IgD-negative memory B cell (primary cell): ENCODE data around the gene USP43. TPM values are rescaled to one million over a fixed set of nuclear protein-coding genes. Genes with fewer than 3 reads are reported as not detected.
"Not testable (repeated sequence)": the region's sequence is repeated elsewhere in the genome, so short reads cannot be mapped to it uniquely, and the experiment has no call there.

Experiments
- H3K27ac Mint-ChIP-seq, 3 donors: one replicate each; pipeline ENCODE4 v1.8.0; 2020 to 2022; ENCODE audit warnings: mild to moderate bottlenecking in 3 of 3, mixed read lengths in 3 of 3, moderate library complexity in 1 of 3
- H3K27me3 Mint-ChIP-seq: one replicate; pipeline ENCODE4 v1.8.0; 2021; ENCODE audit warnings: mixed read lengths
- H3K36me3 Mint-ChIP-seq: one replicate; pipeline ENCODE4 v1.8.0; 2020; ENCODE audit warnings: mild to moderate bottlenecking, mixed read lengths
- H3K4me1 Mint-ChIP-seq, 3 donors: one replicate each; pipeline ENCODE4 v1.8.0; 2020 to 2022; ENCODE audit warnings: mixed read lengths in 3 of 3, mild to moderate bottlenecking in 1 of 3
- H3K4me3 Mint-ChIP-seq, 4 donors: one replicate each; pipeline ENCODE4 v1.8.0; 2020 to 2022; ENCODE audit warnings: mild to moderate bottlenecking in 4 of 4, mixed read lengths in 4 of 4, moderate library complexity in 3 of 4
- H3K9me3 Mint-ChIP-seq, 3 donors: one replicate each; pipeline ENCODE4 v1.8.0; 2020 to 2021; ENCODE audit warnings: mixed read lengths in 3 of 3, mild to moderate bottlenecking in 1 of 3
- polyA plus RNA-seq: library from polyadenylated mRNA; unstranded; fragments of 300-500 nt; fragmentation: Illumina TruSeq; gene quantifications from one replicate; pipeline ENCODE4 v1.2.3, GENCODE V29; 2021

The USP43 gene
- polyA plus RNA-seq, 1 donor from 2014 or later: not detected

GRCh38 chr17:9640388-9640787, 4.9 kb upstream of the USP43 start:
- not testable (repeated sequence) for H3K27ac Mint-ChIP-seq, H3K4me1 Mint-ChIP-seq, H3K9me3 Mint-ChIP-seq, H3K36me3 Mint-ChIP-seq, H3K4me3 Mint-ChIP-seq
- peaks cover 26% of the 10 kb centered on the region for H3K27me3 Mint-ChIP-seq

GRCh38 chr17:9643611-9644010, 1.7 kb upstream of the USP43 start:
- no peak overlapping the region for H3K27ac Mint-ChIP-seq
- H3K4me1 Mint-ChIP-seq: peaks cover 0 to 16% (median 4%) of the 10 kb centered on the region in 3 donors
- H3K9me3 Mint-ChIP-seq: peaks cover 0 to 9% (median 0%) of the 10 kb centered on the region in 3 donors
- peak overlapping the region in 2 of 4 donors; percentile 33 to 83 for H3K4me3 Mint-ChIP-seq
- peaks cover 2% of the 10 kb centered on the region for H3K36me3 Mint-ChIP-seq
- peaks cover 45% of the 10 kb centered on the region for H3K27me3 Mint-ChIP-seq

GRCh38 chr17:9645851-9646545, 681 bp downstream of the USP43 start:
- Mint-ChIP-seq H3K9me3 (peaks cover 0 to 3% (median 0%) of the 10 kb centered on the region in 3 donors), H3K27me3 (peaks cover 41% of the 10 kb centered on the region)

GRCh38 chr17:9646546-9646885, 1.2 kb downstream of the USP43 start:
- peaks cover 2% of the 10 kb centered on the region for H3K36me3 Mint-ChIP-seq
- peaks cover 0 to 3% (median 0%) of the 10 kb centered on the region in 3 donors for H3K9me3 Mint-ChIP-seq
- no peak overlapping the region for H3K27ac Mint-ChIP-seq
- H3K4me3 Mint-ChIP-seq: peak overlapping the region in 3 of 4 donors; percentile 76 to 93 (median 90)
- peaks cover 43% of the 10 kb centered on the region for H3K27me3 Mint-ChIP-seq
- peaks cover 0 to 16% (median 4%) of the 10 kb centered on the region in 3 donors for H3K4me1 Mint-ChIP-seq

More at GRCh38 chr17:9645851-9646545, 681 bp downstream of the USP43 start:
- H3K27ac Mint-ChIP-seq: no peak overlapping the region
- peaks cover 2% of the 10 kb centered on the region for H3K36me3 Mint-ChIP-seq
- peak overlapping the region in 3 of 4 donors; percentile 76 to 93 (median 90) for H3K4me3 Mint-ChIP-seq
- H3K4me1 Mint-ChIP-seq: peaks cover 0 to 16% (median 4%) of the 10 kb centered on the region in 3 donors

DNA sequence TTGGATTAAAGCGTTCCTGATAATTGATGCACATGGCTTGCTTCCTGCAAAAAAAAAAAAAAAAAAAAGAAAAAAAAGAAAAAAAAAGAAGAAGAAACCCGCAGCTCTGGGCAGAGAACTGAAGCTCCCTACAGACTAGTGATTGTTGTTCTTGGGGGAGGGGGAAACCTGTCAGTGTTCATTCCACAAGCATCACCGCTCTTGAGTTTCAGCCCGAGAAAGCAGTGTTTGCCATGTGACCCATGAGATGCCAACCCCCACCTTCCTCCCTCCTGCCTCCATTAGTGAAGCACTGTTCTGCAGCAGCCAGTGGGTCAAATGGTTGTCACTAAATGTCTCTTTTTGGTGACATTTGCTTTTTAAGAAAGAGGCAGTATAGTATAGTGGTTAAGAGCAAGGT, 1.7 kb downstream of the USP43 start:
- Mint-ChIP-seq H3K36me3 (peaks cover 2% of the 10 kb centered on the region), H3K4me1 (peaks cover 0 to 16% (median 4%) of the 10 kb centered on the region in 3 donors), H3K27me3 (peaks cover 40% of the 10 kb centered on the region), H3K9me3 (peaks cover 0 to 3% (median 0%) of the 10 kb centered on the region in 3 donors), H3K27ac (no peak overlapping the region), H3K4me3 (peak overlapping the region in 1 of 4 donors; percentile 73)

DNA sequence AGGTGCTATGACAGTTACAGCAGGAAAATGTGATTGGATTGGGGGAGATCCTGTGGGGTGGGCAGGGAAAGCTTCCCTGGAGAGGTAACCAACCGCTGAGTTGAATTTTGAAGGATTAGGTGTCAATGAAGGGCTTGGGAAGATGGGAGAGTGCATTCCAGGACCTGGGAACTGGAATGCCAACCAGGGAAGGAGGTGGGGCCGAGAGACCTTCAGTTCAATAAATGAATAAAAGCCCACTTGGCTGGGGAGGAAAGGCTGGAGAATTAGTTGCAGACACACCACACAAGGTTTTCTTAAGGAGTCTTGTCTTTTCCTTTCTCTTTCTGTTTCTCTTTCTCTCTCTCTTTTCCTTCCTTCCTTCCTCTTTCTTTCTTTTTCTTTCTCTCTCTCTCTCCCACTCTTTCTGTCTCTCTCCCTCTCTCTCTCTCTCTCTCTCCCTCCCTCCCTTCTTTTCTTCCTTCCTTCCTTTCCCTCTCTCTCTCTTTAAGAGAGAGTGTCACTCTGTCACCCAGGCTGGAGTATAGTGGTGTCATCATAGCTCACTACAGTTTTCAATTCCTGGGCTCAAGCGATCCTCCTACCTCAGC, 3.3 kb downstream of the USP43 start:
- Mint-ChIP-seq H3K36me3 (peaks cover 2% of the 10 kb centered on the region), H3K27me3 (peaks cover 45% of the 10 kb centered on the region), H3K27ac (no peak overlapping the region), H3K4me3 (peak overlapping the region in 1 of 4 donors; percentile 71), H3K4me1 (peaks cover 0 to 16% (median 4%) of the 10 kb centered on the region in 3 donors), H3K9me3 (peaks cover 0 to 5% (median 0%) of the 10 kb centered on the region in 3 donors)

- peaks cover 2% of the 10 kb centered on the region for H3K36me3 Mint-ChIP-seq
- no peaks in the 10 kb centered on the region for H3K4me1 Mint-ChIP-seq
- no peak overlapping the region for H3K4me3 Mint-ChIP-seq
- H3K27ac Mint-ChIP-seq: no peak overlapping the region
- H3K27me3 Mint-ChIP-seq: peaks cover 2% of the 10 kb centered on the region
- H3K9me3 Mint-ChIP-seq: peaks cover 0 to 3% (median 2%) of the 10 kb centered on the region in 3 donors
Observed at GRCh38 chr17:9658593-9659211, 13.4 kb downstream of the USP43 start.

DNA sequence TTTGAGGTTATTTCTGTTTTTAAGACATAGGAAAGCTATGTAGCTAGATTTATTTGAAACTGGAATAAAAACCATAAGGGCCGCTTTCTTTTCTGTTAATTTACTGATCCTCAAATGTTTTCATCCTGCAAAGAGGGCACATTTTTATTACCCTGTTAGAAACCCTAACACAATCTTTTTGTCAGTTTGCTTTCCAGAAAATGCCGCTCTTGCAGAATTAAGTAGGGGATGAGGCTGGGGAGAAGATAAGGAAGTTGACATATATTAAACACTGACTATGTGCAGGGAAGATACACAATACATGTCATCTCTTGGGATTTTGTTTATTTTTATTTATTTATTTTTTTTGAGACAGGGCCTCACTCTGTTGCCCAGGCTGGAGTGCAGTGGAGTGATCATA, 15.7 kb downstream of the USP43 start:
- Mint-ChIP-seq H3K36me3 (no peaks in the 10 kb centered on the region), H3K4me3 (no peak overlapping the region), H3K27me3 (no peaks in the 10 kb centered on the region), H3K27ac (no peak overlapping the region), H3K4me1 (no peaks in the 10 kb centered on the region), H3K9me3 (peaks cover 4 to 14% (median 4%) of the 10 kb centered on the region in 3 donors)

DNA sequence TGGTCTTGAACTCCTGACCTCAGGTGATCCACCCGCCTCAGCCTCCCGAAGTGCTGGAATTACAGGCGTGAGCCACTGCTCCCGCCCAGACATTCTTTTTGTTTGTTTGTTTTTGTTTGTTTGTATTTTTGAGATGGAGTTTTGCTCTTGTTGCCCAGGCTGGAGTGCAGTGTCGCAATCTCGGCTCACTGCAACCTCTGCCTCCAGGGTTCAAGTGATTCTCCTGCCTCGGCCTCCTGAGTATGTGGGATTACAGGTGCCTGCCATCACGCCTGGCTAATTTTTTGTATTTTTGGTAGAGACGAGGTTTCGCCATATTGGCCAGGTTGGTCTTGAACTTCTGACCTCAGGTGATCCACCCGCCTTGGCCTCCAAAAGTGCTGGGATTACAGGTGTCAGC, 18.2 kb downstream of the USP43 start:
- peaks cover 2 to 14% (median 4%) of the 10 kb centered on the region in 3 donors for H3K9me3 Mint-ChIP-seq
- not testable (repeated sequence) for H3K4me1 Mint-ChIP-seq, H3K27me3 Mint-ChIP-seq, H3K4me3 Mint-ChIP-seq, H3K36me3 Mint-ChIP-seq, H3K27ac Mint-ChIP-seq

GRCh38 chr17:9666461-9667050, 21.2 kb downstream of the USP43 start:
- Mint-ChIP-seq H3K27me3 (peaks cover 8% of the 10 kb centered on the region), H3K27ac (no peak overlapping the region), H3K4me1 (no peaks in the 10 kb centered on the region), H3K4me3 (peak overlapping the region in 1 of 4 donors; percentile 34), H3K36me3 (no peaks in the 10 kb centered on the region), H3K9me3 (peaks cover 2 to 14% (median 7%) of the 10 kb centered on the region in 3 donors)

- H3K9me3 Mint-ChIP-seq: peaks cover 2 to 14% (median 7%) of the 10 kb centered on the region in 3 donors
- H3K27me3 Mint-ChIP-seq: peaks cover 8% of the 10 kb centered on the region
- no peak overlapping the region for H3K27ac Mint-ChIP-seq
- H3K36me3 Mint-ChIP-seq: no peaks in the 10 kb centered on the region
- H3K4me1 Mint-ChIP-seq: no peaks in the 10 kb centered on the region
- no peak overlapping the region for H3K4me3 Mint-ChIP-seq
Observed at GRCh38 chr17:9668517-9668916, 23.2 kb downstream of the USP43 start.

DNA sequence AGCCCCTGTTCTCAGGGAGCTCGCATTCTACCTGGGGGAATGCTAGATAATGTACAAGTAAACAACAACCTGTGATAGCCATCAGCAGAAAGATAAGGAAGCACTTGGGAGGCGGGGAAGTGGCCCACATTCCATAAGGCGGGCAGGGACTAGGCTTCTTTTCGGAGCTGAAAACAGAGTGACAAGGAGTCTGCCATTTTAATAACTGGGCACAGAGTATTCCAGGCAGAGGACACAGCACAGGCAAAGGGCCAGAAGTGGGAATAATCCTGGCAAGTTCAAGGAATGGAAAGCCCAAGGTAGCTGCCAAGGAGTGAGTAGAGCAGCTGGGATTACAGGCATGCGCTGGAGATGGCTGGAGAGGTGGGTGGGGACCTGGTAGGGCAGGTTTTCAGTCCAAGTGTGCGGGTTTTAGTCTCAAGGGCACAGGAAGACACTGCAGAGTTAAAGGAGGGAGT, 24.3 kb downstream of the USP43 start:
- Mint-ChIP-seq H3K27me3 (peaks cover 8% of the 10 kb centered on the region), H3K9me3 (peaks cover 2 to 10% (median 7%) of the 10 kb centered on the region in 3 donors), H3K4me1 (no peaks in the 10 kb centered on the region), H3K27ac (no peak overlapping the region), H3K36me3 (no peaks in the 10 kb centered on the region), H3K4me3 (no peak overlapping the region)

DNA sequence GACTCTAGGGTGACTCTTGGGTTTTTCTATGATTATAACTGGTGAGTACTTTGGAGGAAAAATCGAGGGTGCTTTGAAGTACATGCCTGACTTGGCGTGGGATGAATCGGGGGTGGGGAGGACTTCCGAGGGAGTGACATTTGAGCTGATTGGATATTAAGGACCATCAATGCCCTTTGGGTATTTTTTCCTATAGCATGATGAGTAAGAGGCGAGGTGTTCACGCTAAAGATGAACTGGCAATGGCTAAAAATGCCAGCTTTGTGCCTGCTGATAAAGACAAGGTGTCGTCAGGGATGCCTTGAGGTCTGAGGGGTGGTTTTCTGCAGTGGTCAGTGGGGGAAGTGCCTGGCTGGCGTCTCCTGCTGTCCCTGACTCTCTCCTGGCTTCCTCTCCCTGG, 25.3 kb downstream of the USP43 start:
- Mint-ChIP-seq H3K27me3 (peaks cover 8% of the 10 kb centered on the region), H3K4me3 (no peak overlapping the region), H3K9me3 (peaks cover 2 to 7% (median 3%) of the 10 kb centered on the region in 3 donors), H3K4me1 (no peaks in the 10 kb centered on the region), H3K27ac (no peak overlapping the region), H3K36me3 (no peaks in the 10 kb centered on the region)

- Mint-ChIP-seq H3K4me3 (no peak overlapping the region), H3K36me3 (no peaks in the 10 kb centered on the region), H3K27ac (no peak overlapping the region), H3K9me3 (peaks cover 0 to 3% (median 0%) of the 10 kb centered on the region in 3 donors), H3K4me1 (no peaks in the 10 kb centered on the region), H3K27me3 (peaks cover 8% of the 10 kb centered on the region)
Observed at GRCh38 chr17:9671559-9671958, 26.2 kb downstream of the USP43 start.

GRCh38 chr17:9672266-9672665, 26.9 kb downstream of the USP43 start:
- Mint-ChIP-seq H3K9me3 (peaks cover 0 to 3% (median 0%) of the 10 kb centered on the region in 3 donors), H3K36me3 (no peaks in the 10 kb centered on the region), H3K27me3 (peaks cover 8% of the 10 kb centered on the region), H3K4me1 (no peaks in the 10 kb centered on the region), H3K27ac (no peak overlapping the region), H3K4me3 (no peak overlapping the region)
